Stimulated activated memory B cell treated with anti-CD40 and anti-IgM and Interleukin-4, amounts not matched to agents 10 μg/mL and 1 μg/mL and 100 μg/mL, for 72 hours (primary cell): ENCODE data around the gene RFX2.

Experiments used
- ATAC-seq: fragments of 150-1000 bp; cut with Tn5 transposase; 2 replicates; pipeline ENCODE4 v1.10.0; 2021
- H3K27ac Mint-ChIP-seq: one replicate; pipeline ENCODE4 v1.8.0; 2022; ENCODE audit warnings: mild to moderate bottlenecking, mixed read lengths
- H3K27me3 Mint-ChIP-seq: one replicate; pipeline ENCODE4 v1.8.0; 2022; ENCODE audit warnings: mixed read lengths
- H3K36me3 Mint-ChIP-seq: one replicate; pipeline ENCODE4 v1.8.0; 2022; ENCODE audit warnings: mixed read lengths
- H3K4me1 Mint-ChIP-seq: one replicate; pipeline ENCODE4 v1.8.0; 2022; ENCODE audit warnings: mixed read lengths
- H3K4me3 Mint-ChIP-seq: one replicate; pipeline ENCODE4 v1.8.0; 2022; ENCODE audit warnings: mild to moderate bottlenecking, moderate library complexity, mixed read lengths
- H3K9me3 Mint-ChIP-seq: one replicate; pipeline ENCODE4 v1.8.0; 2022; ENCODE audit warnings: mixed read lengths

The RFX2 gene

DNA sequence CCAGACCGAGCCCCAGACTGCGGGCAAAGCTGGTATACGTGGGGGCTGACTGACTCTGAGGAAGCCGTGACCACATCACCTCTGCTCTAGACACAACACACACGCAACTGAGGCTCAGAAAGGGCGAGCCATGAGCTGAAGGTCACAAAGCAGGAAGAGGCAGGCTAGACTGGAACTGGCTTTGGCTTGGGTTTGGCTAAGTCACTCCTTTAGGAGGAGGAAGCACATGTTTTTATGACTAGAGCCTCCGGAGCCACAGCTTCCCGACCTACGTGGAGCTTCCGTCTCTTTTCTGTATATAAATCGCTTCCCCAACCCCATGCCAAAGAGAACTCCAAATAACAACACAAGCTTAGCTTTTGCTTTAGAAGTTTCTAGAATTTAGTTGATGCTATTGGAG is 48.0 kb downstream of the RFX2 start:
- peaks cover 43% of the 10 kb centered on the region for H3K27me3 Mint-ChIP-seq
- H3K9me3 Mint-ChIP-seq: no peaks in the 10 kb centered on the region
- no peak overlapping the region for H3K27ac Mint-ChIP-seq
- H3K4me3 Mint-ChIP-seq: no peak overlapping the region
- ATAC-seq: no peak
- no peaks in the 10 kb centered on the region for H3K36me3 Mint-ChIP-seq
- peaks cover 15% of the 10 kb centered on the region for H3K4me1 Mint-ChIP-seq

DNA sequence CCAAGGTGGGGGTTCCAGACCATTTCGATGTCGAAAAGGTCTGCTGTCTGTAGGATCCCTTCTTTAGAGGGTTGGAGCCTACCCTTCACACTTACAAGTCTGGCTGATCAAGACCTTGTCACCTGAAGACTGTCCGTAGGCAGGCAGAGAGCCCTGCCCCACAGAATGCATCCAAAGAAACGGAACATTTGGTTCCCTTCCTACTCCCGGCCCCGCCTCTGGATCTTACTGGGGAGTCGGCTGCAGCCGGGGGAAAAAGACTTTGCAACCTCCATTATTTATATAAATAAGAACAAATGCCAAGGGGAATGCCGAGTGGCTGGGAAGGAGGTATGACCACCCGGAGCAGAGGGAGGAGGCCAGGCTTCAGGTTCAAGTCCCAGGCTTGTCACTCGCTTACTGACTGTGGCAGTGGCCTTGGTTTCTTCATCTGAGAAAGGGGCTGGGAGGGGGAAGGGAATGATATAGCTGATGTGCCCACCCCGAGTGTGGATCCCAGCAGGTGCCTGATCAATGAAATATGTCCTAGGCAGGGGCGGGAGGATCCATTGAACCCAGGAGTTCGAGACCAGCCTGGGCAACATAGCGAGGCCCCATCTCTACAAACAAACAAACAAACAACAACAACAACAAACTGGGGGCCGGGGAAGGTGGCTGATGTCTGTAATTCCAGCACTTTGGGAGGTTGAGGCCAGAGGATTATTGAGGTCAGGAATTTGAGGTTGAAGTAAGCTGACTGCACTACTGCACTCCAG is 48.7 kb downstream of the RFX2 start:
- Mint-ChIP-seq H3K27me3 (peaks cover 43% of the 10 kb centered on the region), H3K4me3 (no peak overlapping the region), H3K27ac (no peak overlapping the region), H3K36me3 (no peaks in the 10 kb centered on the region), H3K9me3 (no peaks in the 10 kb centered on the region), H3K4me1 (peaks cover 15% of the 10 kb centered on the region)
- ATAC-seq: no peak

DNA sequence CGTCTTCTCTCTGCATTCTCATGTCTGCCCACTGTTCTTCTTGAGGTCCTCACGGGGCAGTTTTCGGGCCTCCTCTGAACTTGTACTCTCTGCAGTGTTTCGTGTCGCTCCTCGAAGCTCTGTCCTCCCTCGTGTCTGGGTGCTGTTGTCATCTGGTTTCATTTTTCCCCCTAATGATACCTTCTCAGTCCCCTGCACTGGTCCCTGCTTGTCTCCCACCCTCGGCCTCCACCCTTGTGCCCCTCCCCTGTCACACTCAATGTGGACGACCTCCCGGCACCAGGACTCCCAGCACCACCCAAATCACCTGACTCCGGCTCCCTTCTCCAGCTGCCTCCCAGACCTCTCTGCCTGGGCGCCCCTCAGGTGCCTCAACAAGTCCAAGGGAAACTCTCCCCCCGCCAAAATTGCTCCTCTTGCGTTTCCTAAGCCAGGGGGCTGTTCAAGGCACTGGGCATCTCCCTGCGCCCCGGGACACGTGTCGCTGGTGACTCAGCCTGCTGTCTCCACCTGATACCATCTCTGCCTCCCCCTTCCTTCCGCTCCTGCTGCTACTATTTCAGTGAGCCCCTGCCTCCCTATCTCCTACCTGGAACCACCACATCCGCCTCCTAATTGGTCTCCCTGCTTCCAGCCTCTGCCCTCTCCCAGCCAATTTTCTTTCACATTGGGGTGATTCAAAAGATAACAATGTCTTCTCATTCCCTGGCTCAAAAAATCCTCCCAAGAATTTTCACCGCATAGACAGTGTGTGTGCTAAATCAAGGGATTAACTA is 49.5 kb downstream of the RFX2 start:
- H3K36me3 Mint-ChIP-seq: no peaks in the 10 kb centered on the region
- H3K4me3 Mint-ChIP-seq: no peak overlapping the region
- H3K9me3 Mint-ChIP-seq: no peaks in the 10 kb centered on the region
- H3K27me3 Mint-ChIP-seq: peaks cover 43% of the 10 kb centered on the region
- H3K27ac Mint-ChIP-seq: no peak overlapping the region
- H3K4me1 Mint-ChIP-seq: peaks cover 15% of the 10 kb centered on the region
- ATAC-seq: no peak

DNA sequence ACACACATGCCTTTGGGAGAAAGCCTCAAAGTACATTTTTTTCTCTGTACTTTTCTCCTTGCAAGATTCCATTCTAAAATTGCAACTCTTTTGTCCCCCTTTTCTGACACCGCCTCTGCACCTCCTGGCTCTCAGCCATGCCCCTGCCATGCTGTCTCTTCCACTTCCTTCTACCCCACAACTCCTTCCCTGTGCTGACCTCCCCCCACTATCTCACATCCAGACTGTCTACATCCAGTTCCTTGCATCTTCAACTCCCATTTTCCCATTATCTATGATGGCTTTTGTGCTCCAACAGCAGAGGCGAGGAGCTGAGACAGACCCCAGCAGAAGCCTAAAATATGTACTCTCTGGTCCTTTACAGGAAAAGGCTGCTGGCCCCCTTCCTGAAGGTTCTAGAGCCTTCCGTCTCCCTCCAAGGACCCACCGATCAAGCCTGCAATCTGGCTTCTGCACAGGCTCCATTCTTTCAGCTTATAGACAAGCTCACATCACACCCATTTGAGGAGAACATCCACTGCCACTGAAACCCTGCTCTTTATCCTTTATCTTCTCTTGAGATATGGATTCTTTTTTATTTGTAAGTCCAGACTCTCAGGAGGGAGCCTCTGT is 50.2 kb downstream of the RFX2 start:
- no peaks in the 10 kb centered on the region for H3K36me3 Mint-ChIP-seq
- no peak overlapping the region for H3K4me3 Mint-ChIP-seq
- peaks cover 15% of the 10 kb centered on the region for H3K4me1 Mint-ChIP-seq
- H3K27ac Mint-ChIP-seq: no peak overlapping the region
- no peaks in the 10 kb centered on the region for H3K9me3 Mint-ChIP-seq
- H3K27me3 Mint-ChIP-seq: peaks cover 43% of the 10 kb centered on the region
- ATAC-seq: no peak

DNA sequence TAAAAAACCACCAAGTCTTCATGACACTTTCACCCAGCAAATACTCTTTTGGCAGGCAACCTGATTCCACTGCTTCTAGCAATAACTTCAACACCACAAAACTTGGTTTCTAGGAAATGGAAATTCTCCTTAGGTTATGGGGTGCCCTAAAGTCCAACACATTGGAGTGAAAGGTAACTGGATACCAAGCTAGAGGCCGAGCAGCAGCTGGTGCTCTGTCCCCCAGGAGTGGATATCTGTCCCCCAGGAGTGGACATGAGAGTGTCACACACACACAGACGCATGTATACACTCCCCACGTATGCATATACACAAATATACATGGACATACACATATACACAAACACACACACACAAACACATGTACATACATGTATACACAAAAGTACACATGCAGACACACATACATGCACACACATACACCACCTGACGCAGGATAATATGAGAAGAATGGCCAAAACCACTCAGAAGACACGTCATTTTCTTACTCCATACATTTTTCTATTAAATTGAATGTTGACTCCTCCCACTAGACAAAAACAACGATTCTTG is 50.8 kb downstream of the RFX2 start:
- no peaks in the 10 kb centered on the region for H3K36me3 Mint-ChIP-seq
- no peaks in the 10 kb centered on the region for H3K9me3 Mint-ChIP-seq
- no peak for ATAC-seq
- H3K4me1 Mint-ChIP-seq: peaks cover 15% of the 10 kb centered on the region
- no peak overlapping the region for H3K27ac Mint-ChIP-seq
- peaks cover 41% of the 10 kb centered on the region for H3K27me3 Mint-ChIP-seq
- H3K4me3 Mint-ChIP-seq: no peak overlapping the region

DNA sequence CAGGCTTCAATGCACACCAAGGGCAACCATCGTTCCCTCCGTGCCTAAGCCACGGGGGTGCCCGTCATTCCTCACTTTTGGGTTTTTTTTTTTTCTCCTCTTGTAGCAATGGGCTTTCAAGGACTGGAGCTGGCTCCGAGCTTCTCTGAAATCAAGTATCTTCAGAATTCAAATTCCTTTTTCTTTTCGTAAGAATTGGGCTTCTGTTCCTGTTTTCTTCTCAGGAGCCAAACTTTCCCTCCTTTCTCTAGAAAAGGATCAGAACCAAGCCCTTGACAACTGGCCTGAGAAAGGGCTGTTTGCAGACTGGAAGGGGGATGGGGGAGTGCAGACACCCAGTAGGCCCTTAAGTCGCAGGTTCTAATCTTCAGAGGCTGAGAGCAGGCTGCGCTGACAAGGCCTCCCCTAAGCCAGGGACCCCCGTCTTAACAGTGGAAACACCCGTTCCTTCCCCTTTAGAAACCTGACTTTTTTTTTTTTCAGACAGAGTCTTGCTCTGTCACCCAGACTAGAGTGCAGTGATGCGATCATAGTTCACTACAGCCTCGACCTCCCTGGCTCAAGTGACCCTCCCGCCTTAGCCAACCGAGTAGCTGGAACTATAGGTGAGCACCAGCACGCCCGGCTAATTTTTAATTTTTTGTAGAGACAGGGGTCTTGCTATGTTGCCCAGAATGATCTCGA is 51.6 kb downstream of the RFX2 start:
- Mint-ChIP-seq H3K9me3 (no peaks in the 10 kb centered on the region), H3K27me3 (peaks cover 33% of the 10 kb centered on the region), H3K27ac (no peak overlapping the region), H3K4me3 (no peak overlapping the region), H3K36me3 (no peaks in the 10 kb centered on the region), H3K4me1 (peaks cover 15% of the 10 kb centered on the region)
- ATAC-seq: no peak

DNA sequence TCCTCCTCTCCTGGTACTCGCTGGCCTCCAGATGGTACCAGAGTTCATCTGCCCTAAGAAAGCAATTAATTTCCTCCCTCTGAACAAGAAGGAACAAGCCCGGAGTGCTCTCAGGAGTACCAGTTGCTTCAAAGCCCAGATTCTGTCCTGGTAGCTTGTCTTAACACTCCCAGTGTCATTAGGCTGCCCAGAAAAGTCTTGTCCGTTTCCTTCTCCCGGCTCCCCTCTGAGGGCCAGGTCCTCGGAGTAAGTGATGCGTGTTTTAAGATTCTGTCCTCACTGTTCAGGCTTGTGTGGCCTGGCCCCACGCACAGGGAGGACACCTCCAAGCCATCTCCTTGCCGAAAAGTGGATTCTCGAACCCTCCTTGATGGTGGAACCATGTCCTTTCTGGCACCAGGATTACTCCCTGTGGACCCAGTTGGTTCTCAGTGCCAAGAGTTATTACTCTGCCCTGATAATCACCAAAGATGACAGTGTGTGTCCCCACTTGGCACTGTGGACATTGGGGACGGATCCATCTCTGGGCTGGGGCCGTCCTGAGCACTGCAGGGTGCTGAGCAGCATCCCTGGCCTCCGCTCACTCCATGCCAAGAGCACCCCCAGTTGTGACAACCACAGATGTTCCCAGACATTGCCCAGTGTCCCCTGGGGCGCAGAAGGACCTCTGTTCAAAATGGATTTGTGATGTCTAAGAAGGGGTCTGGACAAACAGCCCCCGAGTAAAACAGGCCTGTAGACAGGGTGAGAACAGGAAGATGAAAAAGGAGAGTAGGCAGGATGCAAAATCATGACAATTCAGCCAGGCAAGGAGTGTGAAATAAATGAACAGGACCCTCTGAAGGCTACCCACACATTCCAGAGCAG is 52.4 kb downstream of the RFX2 start:
- H3K27ac Mint-ChIP-seq: no peak overlapping the region

DNA sequence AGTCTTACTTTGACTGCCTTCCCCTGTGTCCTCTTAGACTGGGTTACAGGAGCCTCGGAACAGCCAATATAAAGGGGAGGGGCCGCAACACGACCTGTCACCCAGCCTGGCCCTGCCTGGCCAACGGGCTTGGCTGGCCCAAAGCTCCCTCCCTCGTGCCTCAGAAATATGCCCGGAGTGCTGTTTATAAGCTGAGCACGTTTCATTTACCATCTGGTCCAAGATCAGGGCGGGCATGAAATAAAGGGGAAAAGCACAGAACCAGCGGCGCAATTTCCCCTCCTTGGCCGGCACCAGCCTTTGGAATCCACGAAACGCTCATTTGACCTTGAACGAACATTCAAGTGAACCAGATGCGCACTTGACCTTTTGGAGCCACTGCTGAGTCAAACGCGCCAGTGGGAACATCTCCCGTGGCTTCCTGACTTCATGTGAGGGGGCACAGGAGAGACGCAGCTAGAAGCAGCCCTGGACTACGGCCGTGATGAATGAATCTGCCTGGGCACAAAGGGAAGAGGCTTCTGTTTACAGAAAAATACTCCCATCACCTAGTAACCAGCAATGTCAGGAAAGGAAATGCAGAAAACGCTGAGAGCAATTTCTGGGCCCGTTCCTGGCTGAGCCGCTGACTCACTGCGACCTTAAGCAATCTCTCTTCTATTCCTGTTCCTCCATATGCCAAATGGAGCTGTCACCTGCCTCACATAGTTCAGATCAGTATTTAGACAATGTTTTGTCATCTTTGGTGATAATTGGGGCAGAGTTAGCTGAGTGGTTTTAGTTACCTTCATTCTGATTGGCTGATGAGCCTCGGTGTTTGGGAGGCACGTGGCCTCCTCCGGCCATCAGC is 53.3 kb downstream of the RFX2 start:
- peaks cover 16% of the 10 kb centered on the region for H3K27me3 Mint-ChIP-seq
- no peak overlapping the region for H3K4me3 Mint-ChIP-seq
- no peak for ATAC-seq
- H3K4me1 Mint-ChIP-seq: peaks cover 15% of the 10 kb centered on the region
- H3K9me3 Mint-ChIP-seq: no peaks in the 10 kb centered on the region
- H3K27ac Mint-ChIP-seq: no peak overlapping the region
- H3K36me3 Mint-ChIP-seq: no peaks in the 10 kb centered on the region

More for the DNA sequence above, 52.4 kb downstream of the RFX2 start:
- Mint-ChIP-seq H3K9me3 (no peaks in the 10 kb centered on the region), H3K27me3 (peaks cover 25% of the 10 kb centered on the region), H3K4me3 (no peak overlapping the region), H3K4me1 (peaks cover 15% of the 10 kb centered on the region), H3K36me3 (no peaks in the 10 kb centered on the region)
- no peak for ATAC-seq

DNA sequence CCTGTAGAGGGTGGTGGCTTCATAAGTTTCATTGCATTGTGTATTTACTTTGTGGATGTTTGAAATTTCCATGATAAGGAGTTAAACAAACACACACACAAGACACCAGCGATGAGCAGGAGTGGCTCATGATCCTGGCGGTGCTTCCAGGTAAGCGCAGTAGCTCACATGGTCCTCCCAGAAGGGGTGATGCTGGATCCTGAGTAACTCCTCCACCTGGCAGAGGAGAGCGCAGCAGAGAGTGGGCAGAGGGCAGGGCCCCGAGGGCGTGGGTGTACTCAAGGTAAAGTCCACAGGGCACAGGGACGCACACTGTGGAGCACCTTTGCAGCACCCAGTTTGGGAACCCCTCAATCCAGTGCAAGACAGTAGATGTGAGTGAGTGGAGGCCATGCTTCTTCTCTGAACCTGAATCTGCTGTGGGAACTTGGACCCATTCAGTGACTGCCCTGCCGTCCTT is 54.0 kb downstream of the RFX2 start:
- H3K36me3 Mint-ChIP-seq: no peaks in the 10 kb centered on the region
- no peak overlapping the region for H3K27ac Mint-ChIP-seq
- peaks cover 9% of the 10 kb centered on the region for H3K27me3 Mint-ChIP-seq
- H3K4me1 Mint-ChIP-seq: peaks cover 15% of the 10 kb centered on the region
- no peak for ATAC-seq
- no peak overlapping the region for H3K4me3 Mint-ChIP-seq
- H3K9me3 Mint-ChIP-seq: no peaks in the 10 kb centered on the region

DNA sequence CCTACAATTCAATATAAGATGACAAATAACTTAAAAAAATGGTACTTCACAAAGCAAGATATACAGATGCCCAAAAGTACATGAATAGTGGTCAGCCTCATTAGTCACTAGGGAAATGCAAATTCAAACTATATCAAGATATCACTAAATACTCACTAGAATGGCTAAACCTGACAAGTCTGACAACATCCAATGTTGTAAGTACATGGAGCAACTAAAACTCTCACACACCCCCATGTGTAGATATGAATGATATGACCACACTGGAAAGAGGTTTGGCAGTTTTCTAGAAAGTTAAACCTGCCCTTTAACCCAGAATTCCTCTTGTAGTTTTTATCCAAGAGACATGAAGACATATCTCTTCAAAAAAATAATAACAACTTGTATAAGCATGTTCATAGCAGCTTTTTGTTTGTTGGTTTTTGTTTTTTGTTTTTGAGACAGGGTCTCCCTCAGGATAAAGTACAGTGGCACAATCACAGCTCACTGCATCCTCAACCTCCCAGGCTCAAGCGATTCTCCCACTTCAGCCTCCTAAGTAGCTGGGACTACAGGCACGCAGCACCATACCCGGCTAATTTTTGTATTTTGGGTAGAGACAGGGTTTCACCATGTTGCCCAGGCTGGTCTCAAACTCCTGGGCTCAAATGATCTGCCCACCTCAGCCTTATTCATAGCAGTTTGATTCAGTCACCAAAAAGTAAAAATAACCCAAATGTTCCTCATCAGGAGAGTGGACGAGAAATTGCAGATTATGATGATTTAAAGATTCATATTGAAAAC is 55.1 kb downstream of the RFX2 start:
- no peak for ATAC-seq
- Mint-ChIP-seq H3K4me3 (no peak overlapping the region), H3K4me1 (peaks cover 5% of the 10 kb centered on the region), H3K27ac (no peak overlapping the region), H3K27me3 (peaks cover 7% of the 10 kb centered on the region), H3K9me3 (peaks cover 3% of the 10 kb centered on the region), H3K36me3 (peaks cover 6% of the 10 kb centered on the region)

DNA sequence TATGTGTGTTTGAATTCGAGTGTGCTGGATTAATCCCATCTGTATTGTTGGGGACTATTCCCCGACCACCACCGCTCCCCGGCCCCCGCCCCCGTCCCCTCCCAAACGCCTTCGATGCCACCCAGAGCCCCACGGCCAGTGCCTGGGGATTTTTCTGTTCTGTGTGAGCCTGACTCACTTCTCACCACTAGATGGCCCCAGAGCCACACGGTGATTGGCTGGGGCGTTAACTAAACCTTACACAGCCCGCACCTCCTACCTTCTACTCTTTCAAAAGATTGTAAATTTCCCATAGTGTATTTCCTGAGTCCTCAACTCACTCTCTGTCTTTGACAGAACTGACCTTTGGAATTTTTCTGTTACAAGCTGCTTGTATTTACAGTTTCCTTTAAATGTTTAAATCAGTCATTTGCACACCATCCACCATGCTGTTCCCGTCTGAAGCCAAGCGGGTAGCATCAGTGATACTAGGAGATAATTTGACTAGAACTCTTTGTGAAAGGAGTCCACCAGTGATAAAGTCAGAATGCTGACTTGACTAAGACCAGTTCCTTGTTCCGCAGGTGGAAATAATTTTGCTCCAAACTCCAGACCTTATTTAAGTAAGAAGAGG is 61.4 kb downstream of the RFX2 start:
- Mint-ChIP-seq H3K36me3 (peaks cover 7% of the 10 kb centered on the region), H3K27me3 (peaks cover 19% of the 10 kb centered on the region), H3K9me3 (peaks cover 5% of the 10 kb centered on the region), H3K4me1 (peaks cover 6% of the 10 kb centered on the region), H3K4me3 (no peak overlapping the region), H3K27ac (no peak overlapping the region)
- ATAC-seq: peak; percentile 94

DNA sequence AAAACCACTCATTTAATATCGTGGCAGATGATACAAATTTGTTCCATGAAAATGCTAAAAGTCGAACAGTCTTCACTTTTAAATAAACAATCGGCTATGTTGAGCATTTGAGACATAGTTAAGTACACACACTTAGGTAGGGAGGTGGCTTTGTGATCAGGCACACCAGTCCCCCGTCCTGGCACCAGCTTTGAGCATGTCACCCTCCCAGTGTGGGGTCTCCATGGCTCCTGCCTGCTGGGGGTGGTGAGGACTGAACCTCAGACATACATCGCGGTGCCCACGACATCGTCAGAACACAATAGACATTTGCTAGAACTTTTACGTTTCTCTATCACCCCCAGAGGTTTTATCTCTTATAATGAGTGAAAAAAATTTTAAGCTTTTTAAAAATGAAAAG is 62.0 kb downstream of the RFX2 start:
- Mint-ChIP-seq H3K4me3 (no peak overlapping the region), H3K36me3 (peaks cover 7% of the 10 kb centered on the region), H3K4me1 (peaks cover 6% of the 10 kb centered on the region), H3K27me3 (peaks cover 19% of the 10 kb centered on the region), H3K9me3 (peaks cover 5% of the 10 kb centered on the region), H3K27ac (no peak overlapping the region)
- ATAC-seq: no peak
